Endothelial cell of umbilical vein (primary cell): Measurements from ENCODE around the gene ATP4A. TPM values are rescaled to one million over a fixed set of nuclear protein-coding genes. Genes with fewer than 3 reads are reported as not detected.

Source experiments
- BruUV-seq: library from RNA; stranded (reverse); fragments of 400-500 nt; replicated peaks from 2 replicates; lab custom pipeline; 2021; lab: Mats Ljungman, UMichigan
- CTCF ChIA-PET: fragments of 300-600, 350-600 bp; sonication (Branson Sonifier 250); formaldehyde crosslinking; loops from one replicate; lab custom pipeline; 2021; ENCODE audit warnings: antibody characterized with exemption, inconsistent platforms; lab: Charles Lee
- POLR2A ChIA-PET: fragments of 300-600, 350-600 bp; sonication (Branson Sonifier 250); formaldehyde crosslinking; loops from one replicate; lab custom pipeline; 2021; ENCODE audit warnings: antibody characterized with exemption, inconsistent platforms; lab: Charles Lee
- DNase-seq: peaks from one replicate; pipeline ENCODE4 v3.0.0-alpha.2; 2011; ENCODE audit warnings: low read depth, low spot score
- FAIRE-seq: peaks from 2 replicates; lab custom pipeline; 2011; peaks lifted over from hg19 to GRCh38; lab: Jason Lieb, UNC
- H2AFZ ChIP-seq: 2 replicates; pipeline ENCODE4 v1.6.0; 2012; ENCODE audit warnings: low read depth, low read length, control low read depth, inconsistent platforms
- H3K27ac ChIP-seq: 2 replicates; pipeline ENCODE4 v1.5.1; 2011; ENCODE audit warnings: low read depth, mild to moderate bottlenecking, control low read depth, low read length, moderate library complexity; ENCODE audit not compliant: insufficient read depth
- H3K27me3 ChIP-seq, 2 experiments: 2 replicates each; pipeline versions ENCODE4 v1.6.0 to v1.6.1; 2011; ENCODE audit warnings: low read length in 2 of 2, mixed read lengths in 1 of 2; ENCODE audit not compliant: control insufficient read depth in 2 of 2, insufficient read depth in 2 of 2
- H3K36me3 ChIP-seq, 2 experiments: 2 replicates in 1 of 2; 3 replicates in 1 of 2; pipeline ENCODE4 v1.5.1; 2011; ENCODE audit warnings: low read length in 2 of 2, mild to moderate bottlenecking in 1 of 2, moderate library complexity in 1 of 2; ENCODE audit not compliant: control insufficient read depth in 2 of 2, insufficient read depth in 2 of 2; ENCODE audit errors: extremely low read depth in 1 of 2
- H3K4me1 ChIP-seq: 3 replicates; pipeline ENCODE4 v1.5.1; 2011; ENCODE audit warnings: mild to moderate bottlenecking, low read length; ENCODE audit not compliant: control insufficient read depth, insufficient read depth; ENCODE audit errors: extremely low read depth
- H3K4me2 ChIP-seq: 2 replicates; pipeline ENCODE4 v1.6.1; 2011; ENCODE audit warnings: low read length, control low read depth, mixed read lengths; ENCODE audit not compliant: insufficient read depth
- H3K4me3 ChIP-seq, 3 experiments: fragments of 200-600 bp in 1 of 3; sonication (generic), shearing (Covaris generic) in 1 of 3; replicated peaks in 1 of 3; 2 replicates each; pipeline ENCODE4 v1.5.1; 2011 to 2016; ENCODE audit warnings: control low read depth in 3 of 3, low read length in 3 of 3, mild to moderate bottlenecking in 2 of 3, inconsistent platforms in 1 of 3, low read depth in 1 of 3, moderate library complexity in 1 of 3; ENCODE audit not compliant: insufficient read depth in 1 of 3
- H3K79me2 ChIP-seq: 2 replicates; pipeline ENCODE4 v1.6.0; 2012; ENCODE audit warnings: low read length, inconsistent platforms; ENCODE audit not compliant: control insufficient read depth, insufficient read depth
- H3K9ac ChIP-seq: replicated peaks from 2 replicates; pipeline ENCODE3; 2011; ENCODE audit warnings: low read length, control low read depth; ENCODE audit not compliant: insufficient read depth; ENCODE audit errors: extremely low read depth
- H3K9me1 ChIP-seq: replicated peaks from 3 replicates; pipeline ENCODE4 v1.6.0; 2011; ENCODE audit warnings: mild to moderate bottlenecking, low read length; ENCODE audit not compliant: control insufficient read depth, insufficient read depth; ENCODE audit errors: extremely low read depth
- H3K9me3 ChIP-seq: replicated peaks from 2 replicates; pipeline ENCODE4 v1.5.1; 2012; ENCODE audit warnings: low read length, inconsistent platforms; ENCODE audit not compliant: control insufficient read depth, insufficient read depth
- H4K20me1 ChIP-seq: replicated peaks from 2 replicates; pipeline ENCODE3; 2011; ENCODE audit warnings: mild to moderate bottlenecking, low read length; ENCODE audit not compliant: control insufficient read depth, insufficient read depth; ENCODE audit errors: extremely low read depth
- CTCF ChIP-seq, 2 donors: IDR thresholded peaks; 1 replicate in 1 of 2; 2 replicates in 1 of 2; pipeline ENCODE4 v1.5.1; 2011; ENCODE audit warnings: low read length in 2 of 2, mild to moderate bottlenecking in 2 of 2, moderate library complexity in 2 of 2, control low read depth in 1 of 2, inconsistent platforms in 1 of 2, low read depth in 1 of 2; ENCODE audit not compliant: insufficient read depth in 1 of 2; ENCODE audit errors: extremely low read depth in 1 of 2
- EZH2 ChIP-seq: IDR thresholded peaks from 2 replicates; pipeline ENCODE4 v1.6.1; 2012; ENCODE audit warnings: borderline replicate concordance, low read depth, mild to moderate bottlenecking, moderate library complexity, low read length, inconsistent platforms; ENCODE audit not compliant: severe bottlenecking
- FOS ChIP-seq: IDR thresholded peaks from 2 replicates; pipeline ENCODE4 v1.6.1; 2011; ENCODE audit warnings: mild to moderate bottlenecking, low read length, moderate library complexity, borderline replicate concordance; ENCODE audit not compliant: insufficient read depth
- GATA2 ChIP-seq: IDR thresholded peaks from 2 replicates; pipeline ENCODE4 v1.7.0; 2011; ENCODE audit warnings: low read depth, mild to moderate bottlenecking, moderate library complexity, mixed read lengths, low read length; ENCODE audit not compliant: insufficient read length, insufficient read depth
- JUN ChIP-seq: IDR thresholded peaks from 2 replicates; pipeline ENCODE4 v1.6.1; 2011; ENCODE audit warnings: borderline replicate concordance, low read depth; ENCODE audit not compliant: insufficient read length, insufficient read depth
- MAX ChIP-seq: IDR thresholded peaks from 2 replicates; pipeline ENCODE4 v1.6.1; 2011; ENCODE audit not compliant: insufficient read depth, insufficient read length
- MYC ChIP-seq: IDR thresholded peaks from one replicate; pipeline ENCODE4 v1.6.1; 2011; ENCODE audit warnings: mild to moderate bottlenecking, low read depth, low read length
- POLR2A ChIP-seq: IDR thresholded peaks from 2 replicates; pipeline ENCODE4 v1.6.1; 2012; ENCODE audit warnings: low read depth, mild to moderate bottlenecking, control low read depth, low read length
- POLR2AphosphoS5 ChIP-seq: IDR thresholded peaks from 2 replicates; pipeline ENCODE4 v1.6.1; 2012; ENCODE audit warnings: low read depth, mild to moderate bottlenecking, control low read depth, low read length, moderate library complexity; ENCODE audit not compliant: insufficient read depth
- dilution Hi-C: fragments of 300-500 bp; cut with MboI; formaldehyde crosslinking; loops from one replicate; pipeline ENCODE4 v1.15.0; 2019; ENCODE audit warnings: low sequenced_read_pairs; ENCODE audit not compliant: extremely low pct_ligation_motif_present
- intact Hi-C: fragments of 100-400 bp; cut with micrococcal nuclease; formaldehyde crosslinking; loops from one replicate; pipeline ENCODE4 v1.10.0; 2022
- polyA plus RNA-seq, 4 experiments: library from polyadenylated mRNA; depleted of rRNA in 3 of 4; stranded (reverse) in 3 of 4; unstranded in 1 of 4; fragments of >200 nt; gene quantifications; 2 replicates each; pipeline versions ENCODE4 v1.2.1 to v1.2.3, GENCODE V29; 2011 to 2012; ENCODE audit warnings: missing spikeins in 1 of 4
- total RNA-seq: library from RNA; stranded (reverse); gene quantifications from 2 replicates; pipeline ENCODE4 v1.2.3, GENCODE V29; 2021

The ATP4A gene
- total and polyA plus RNA-seq, 2 donors (not counting 3 experiments of a cell fraction or from before 2014, with no cell fraction given), result not detected

GRCh38 chr19:35514282-35514809 is 49.1 kb downstream of the ATP4A start:
- DNase-seq (no peak), FAIRE-seq (no peak)
- intact Hi-C loops (no loop called here), dilution Hi-C loops (no loop called here)
- Histone ChIP-seq H3K9me1 (no peaks in the 10 kb centered on the region), H3K79me2 (no peaks in the 10 kb centered on the region), H3K4me1 (no peaks in the 10 kb centered on the region), H3K27me3 (peaks cover 22 to 24% of the 10 kb centered on the region in 2 experiments), H3K36me3 (no peaks in the 10 kb centered on the region), H2AFZ (no peak overlapping the region), H3K4me3 (no peak overlapping the region), H3K9ac (no peak overlapping the region), H3K4me2 (no peak overlapping the region), H3K27ac (no peak overlapping the region), H3K9me3 (no peaks in the 10 kb centered on the region), H4K20me1 (no peaks in the 10 kb centered on the region)
- no TSS peak for BruUV-seq
- POLR2A ChIA-PET, result no interaction called here
- TF ChIP-seq FOS, result no peak
- CTCF ChIA-PET, result no interaction called here

- H3K36me3 ChIP-seq, result no peaks in the 10 kb centered on the region
- H3K79me2 ChIP-seq, result no peaks in the 10 kb centered on the region
- ChIA-PET CTCF (no interaction called here), POLR2A (no interaction called here)
- no peak within 1 kb of the TSS for H3K9ac ChIP-seq
- H3K4me1 ChIP-seq, result no peaks in the 10 kb centered on the region
- no peak within 1 kb of the TSS for H2AFZ ChIP-seq
- H3K4me2 ChIP-seq, result no peak within 1 kb of the TSS
- TF ChIP-seq FOS (no peak), POLR2AphosphoS5 (no peak), POLR2A (no peak), MYC (no peak), MAX (no peak), GATA2 (no peak), CTCF (IDR thresholded peaks at IDR 0.05; ENCODE audit: extremely low read depth in 1 of 2, insufficient read depth in 1 of 2, low read depth in 1 of 2, low read length in 2 of 2) (no peak), JUN (no peak), EZH2 (no peak)
- no peaks in the 10 kb centered on the region for H3K9me3 ChIP-seq
- DNase-seq (no peak), FAIRE-seq (no peak)
- dilution Hi-C loops, result no loop called here
- peaks cover 26 to 30% of the 10 kb centered on the region in 2 experiments for H3K27me3 ChIP-seq
- H3K9me1 ChIP-seq, result no peaks in the 10 kb centered on the region
- H3K27ac ChIP-seq, result no peak within 1 kb of the TSS
- no peak within 1 kb of the TSS for H3K4me3 ChIP-seq
- intact Hi-C loops, result no loop called here
- H4K20me1 ChIP-seq, result no peaks in the 10 kb centered on the region
- BruUV-seq, result no TSS peak
Observed at GRCh38 chr19:35513628-35514281, 49.7 kb downstream of the ATP4A start, which contains the start of gene DMKN. Gene DMKN (minus strand): TSS chr19:35513649. CDS start chr19:35513475, 174 bp downstream.
